ELF-1 (cell line): ENCODE results near the gene DLG2.

Experiments
- DNase-seq: peaks from one replicate; pipeline ENCODE4 v3.0.0-alpha.2; 2016; ENCODE audit warnings: low read depth, low spot score

Gene DLG2

GRCh38 chr11:83643115-83643514 is 1984.0 kb downstream of the DLG2 start:
- no peak for DNase-seq

- no peak for DNase-seq
Measured at GRCh38 chr11:83642500-83642899, 1984.6 kb downstream of the DLG2 start.

GRCh38 chr11:83641511-83641910 is 1985.6 kb downstream of the DLG2 start:
- peak; percentile 38 for DNase-seq

GRCh38 chr11:83639995-83640758 is 1987.0 kb downstream of the DLG2 start:
- no peak for DNase-seq

GRCh38 chr11:83635166-83635565 is 1992.0 kb downstream of the DLG2 start:
- no peak for DNase-seq

GRCh38 chr11:83630211-83630610 is 1996.9 kb downstream of the DLG2 start:
- DNase-seq, result no peak

GRCh38 chr11:83629775-83630174 is 1997.4 kb downstream of the DLG2 start:
- DNase-seq, result no peak

- no peak for DNase-seq
Measured at GRCh38 chr11:83628622-83629355, 1998.4 kb downstream of the DLG2 start.

- no peak for DNase-seq
Measured at GRCh38 chr11:83625336-83625735, 2001.8 kb downstream of the DLG2 start.

- no peak for DNase-seq
Measured at GRCh38 chr11:83617671-83618070, 2009.5 kb downstream of the DLG2 start.

GRCh38 chr11:83613767-83614121 is 2013.4 kb downstream of the DLG2 start:
- no peak for DNase-seq

- DNase-seq, result peak; percentile 27
Measured at GRCh38 chr11:83612891-83613766, 2014.0 kb downstream of the DLG2 start.

GRCh38 chr11:83611600-83611999 is 2015.5 kb downstream of the DLG2 start:
- DNase-seq, result no peak

- DNase-seq, result no peak
Measured at GRCh38 chr11:83611031-83611430, 2016.1 kb downstream of the DLG2 start.

GRCh38 chr11:83609191-83609590 is 2018.0 kb downstream of the DLG2 start:
- DNase-seq, result no peak

GRCh38 chr11:83608571-83608970 is 2018.6 kb downstream of the DLG2 start:
- no peak for DNase-seq

GRCh38 chr11:83601914-83602527 is 2025.1 kb downstream of the DLG2 start:
- no peak for DNase-seq

- DNase-seq, result no peak
Measured at GRCh38 chr11:83601201-83601913, 2025.8 kb downstream of the DLG2 start.

GRCh38 chr11:83600661-83601060 is 2026.5 kb downstream of the DLG2 start:
- peak; percentile 71 for DNase-seq

- DNase-seq, result peak; percentile 57
Measured at GRCh38 chr11:83599066-83599465, 2028.1 kb downstream of the DLG2 start.

- DNase-seq, result peak; percentile 58
Measured at GRCh38 chr11:83587797-83588196, 2039.3 kb downstream of the DLG2 start.
